GM19238 (cell line): ENCODE measurements around the gene SRGAP2C.
"Not testable (repeated sequence)": the region's sequence is repeated elsewhere in the genome, so short reads cannot be mapped to it uniquely, and the experiment has no call there.

Experiments
- DNase-seq: peaks from one replicate; pipeline ENCODE4 v3.0.0; 2011; ENCODE audit warnings: low spot score; ENCODE audit not compliant: insufficient read length

Gene SRGAP2C

DNA sequence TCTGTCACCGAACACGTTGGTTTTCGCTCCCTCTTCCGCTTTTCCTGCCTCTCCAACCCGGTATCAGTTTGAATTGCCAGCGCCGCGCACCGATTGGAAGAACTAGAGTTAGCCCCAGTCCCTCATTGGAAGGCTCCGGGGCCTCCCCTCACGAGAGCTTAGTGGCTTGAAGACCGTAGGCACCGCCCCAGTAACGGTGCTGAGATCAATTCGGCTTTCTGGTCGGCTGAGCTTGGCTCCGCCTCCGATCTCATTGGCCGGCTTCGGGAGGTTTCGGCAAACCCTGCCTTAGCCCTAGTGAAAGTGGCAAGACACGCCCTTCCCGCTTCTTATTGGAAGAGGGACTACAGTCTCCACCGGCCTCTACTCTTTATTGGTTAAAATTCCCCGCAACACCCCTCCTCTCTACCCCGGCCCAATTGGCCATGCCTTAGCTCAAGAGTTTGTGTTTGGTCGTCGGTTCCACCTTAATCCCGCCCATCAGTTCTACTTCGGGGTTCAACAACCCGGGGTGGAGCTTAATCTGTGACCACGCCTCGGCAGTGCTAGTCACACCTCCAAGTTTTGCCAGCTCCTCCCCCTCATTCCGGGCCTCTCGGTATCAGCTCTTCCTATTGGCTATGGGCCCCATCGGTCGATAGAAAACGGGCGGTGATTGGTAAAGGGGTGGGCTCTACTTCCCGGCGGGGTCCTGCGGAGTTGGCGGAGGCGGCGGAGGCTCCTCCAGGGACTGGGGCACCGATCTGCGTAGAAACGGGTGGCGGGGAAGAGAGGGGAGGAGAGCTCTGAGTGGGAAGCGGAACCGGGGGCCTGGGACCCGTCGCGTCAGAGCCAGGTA lies at the start of gene SRGAP2C, which contains the start of gene FAM72B:
SRGAP2C (plus strand) TSS at position 686 of the 838 bp plus-strand sequence. CDS start 2,472 bp downstream, outside the sequence.
FAM72B (minus strand) TSS at position 51 of the 838 bp plus-strand sequence. CDS start 851 bp downstream, outside the sequence.
- DNase-seq, result peak; percentile 34

DNA sequence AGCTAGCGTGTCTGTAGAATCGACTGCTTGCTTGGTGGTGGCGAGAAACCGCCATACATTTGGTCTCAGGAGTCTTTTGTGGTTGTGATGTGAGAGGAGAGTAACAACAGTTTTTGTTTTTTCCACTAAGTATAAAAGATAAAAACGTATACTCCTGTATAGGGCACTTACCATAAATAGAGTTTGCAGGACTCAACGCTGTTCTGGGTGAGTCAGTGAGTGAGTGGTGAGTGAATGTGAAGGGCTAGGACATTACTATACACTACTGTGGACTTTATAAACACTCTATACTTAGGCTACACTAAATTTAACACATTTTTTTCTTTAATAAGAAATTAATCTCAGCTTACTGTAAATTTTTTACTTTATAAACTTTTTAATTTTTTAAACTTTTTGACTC lies 44.4 kb upstream of the SRGAP2C start:
- not testable (repeated sequence) for DNase-seq

DNA sequence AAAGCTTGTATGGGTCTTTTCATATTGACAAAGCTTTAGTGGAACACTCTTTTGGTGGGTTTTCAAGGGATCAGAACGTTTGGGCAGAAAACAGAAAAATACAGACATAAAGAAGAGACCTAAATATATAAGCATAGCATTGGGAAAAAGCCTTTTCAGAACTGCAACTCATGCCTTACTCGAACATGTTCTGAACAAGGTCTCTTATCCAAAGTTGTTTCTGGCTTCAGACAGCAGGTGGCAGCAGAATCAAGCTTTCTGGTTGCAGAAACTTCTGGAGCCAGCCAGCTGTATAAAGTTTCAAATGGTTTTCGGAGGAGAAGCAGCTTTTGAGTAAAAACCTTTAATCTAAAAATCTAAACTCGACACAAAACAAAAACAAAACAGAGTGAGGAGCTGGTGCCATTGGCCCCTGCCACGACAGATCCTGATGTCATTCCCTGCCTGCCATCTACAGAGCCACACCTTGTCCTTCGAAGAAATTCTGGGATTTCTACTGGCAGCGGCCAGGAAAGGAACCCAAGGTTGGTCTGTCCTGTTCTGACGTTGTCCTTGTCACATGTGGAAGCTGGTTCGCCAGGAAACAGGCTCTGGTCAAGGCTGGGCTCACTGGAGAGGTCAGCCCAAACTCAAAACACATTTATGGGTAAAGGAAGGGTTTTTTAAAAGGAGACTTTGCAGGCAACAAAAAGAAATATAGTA lies 36.1 kb upstream of the SRGAP2C start:
- not testable (repeated sequence) for DNase-seq

DNA sequence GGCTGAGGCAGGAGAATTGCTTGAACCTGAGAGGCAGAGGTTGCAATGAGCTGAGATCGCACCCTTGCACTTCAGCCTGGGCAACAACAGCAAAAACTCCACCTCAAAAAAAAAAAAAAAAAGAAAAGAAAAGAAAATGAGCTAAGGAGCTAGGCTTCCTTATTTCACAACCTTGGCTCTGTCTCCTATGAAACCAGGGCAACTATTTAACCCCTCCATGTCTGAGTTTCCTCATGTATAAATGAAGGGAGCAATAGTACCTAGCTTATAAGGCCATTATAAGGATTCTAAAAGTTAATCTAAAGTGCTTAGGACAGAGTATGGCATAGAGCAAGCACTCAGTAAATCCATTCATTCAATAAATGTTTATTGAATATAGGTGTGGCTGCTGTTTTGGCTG lies 33.5 kb upstream of the SRGAP2C start:
- not testable (repeated sequence) for DNase-seq

DNA sequence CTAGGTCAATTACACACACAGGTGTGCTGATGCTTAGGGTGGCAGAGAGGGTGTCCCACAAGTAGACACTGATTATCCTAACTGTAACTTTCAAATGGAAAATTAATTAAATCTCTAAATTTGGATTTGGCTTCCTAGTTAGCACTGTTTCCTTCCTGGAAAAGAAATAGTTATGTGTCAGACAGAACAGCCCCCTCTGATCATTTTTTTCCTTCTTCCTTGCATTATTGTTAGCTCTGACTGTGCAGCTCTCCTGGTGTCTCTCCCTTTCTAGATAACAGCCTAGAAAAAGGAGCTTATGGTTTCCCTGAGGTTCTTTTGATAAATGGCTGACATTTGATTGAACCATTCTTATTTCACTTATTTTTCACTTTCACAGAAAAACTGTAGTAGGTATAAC lies 32.0 kb upstream of the SRGAP2C start:
- not testable (repeated sequence) for DNase-seq

DNA sequence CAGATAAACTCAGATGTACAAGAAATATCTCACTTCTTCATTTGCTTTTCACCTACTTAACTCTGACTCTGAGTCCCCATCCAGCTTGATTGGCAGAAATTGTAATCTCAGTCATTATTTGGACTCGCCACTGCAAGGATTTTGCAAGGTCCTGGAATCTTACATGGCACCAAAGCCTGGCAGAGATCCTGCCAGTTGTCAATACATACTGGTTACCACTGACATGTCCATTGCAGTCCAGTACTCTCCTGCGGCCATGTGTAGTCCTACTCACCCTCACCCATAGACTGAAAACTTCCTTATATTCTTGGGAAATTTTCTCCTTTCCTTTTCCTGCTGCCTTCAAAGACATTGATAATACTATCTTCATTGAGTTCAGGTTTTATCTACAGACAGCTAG lies 30.0 kb upstream of the SRGAP2C start:
- DNase-seq, result not testable (repeated sequence)

DNA sequence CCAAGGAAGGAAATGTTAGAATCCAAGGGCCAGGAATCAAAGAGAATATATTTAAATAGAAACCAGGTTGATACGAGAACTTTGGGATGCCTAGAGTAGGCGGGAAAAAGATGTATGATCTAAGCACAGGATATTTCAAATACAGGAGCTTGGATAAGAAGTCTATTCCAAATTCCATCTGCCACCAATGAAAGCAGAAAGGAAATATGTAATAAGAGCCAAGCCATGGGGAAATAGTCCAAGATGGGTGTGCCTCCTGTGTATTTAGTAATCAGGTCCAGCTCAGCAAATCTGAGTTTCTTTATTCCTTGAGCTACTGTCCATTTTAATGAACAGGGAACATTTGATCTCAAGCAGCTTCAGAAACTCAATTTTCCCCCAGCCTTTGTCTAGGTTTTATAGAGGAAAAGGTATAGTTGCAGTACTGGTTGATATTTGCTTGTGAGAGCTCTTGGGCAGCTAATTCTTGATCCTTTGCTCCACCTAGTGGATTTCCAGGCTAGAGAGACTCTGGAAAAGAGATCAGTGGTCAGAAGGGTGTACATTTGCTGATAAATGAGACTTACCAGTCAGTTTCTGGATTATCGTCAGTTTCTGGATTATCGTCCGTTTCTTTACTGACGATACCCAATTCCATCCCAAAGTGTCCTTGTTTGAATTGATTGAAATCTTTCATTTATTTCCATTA lies 29.0 kb upstream of the SRGAP2C start:
- not testable (repeated sequence) for DNase-seq

DNA sequence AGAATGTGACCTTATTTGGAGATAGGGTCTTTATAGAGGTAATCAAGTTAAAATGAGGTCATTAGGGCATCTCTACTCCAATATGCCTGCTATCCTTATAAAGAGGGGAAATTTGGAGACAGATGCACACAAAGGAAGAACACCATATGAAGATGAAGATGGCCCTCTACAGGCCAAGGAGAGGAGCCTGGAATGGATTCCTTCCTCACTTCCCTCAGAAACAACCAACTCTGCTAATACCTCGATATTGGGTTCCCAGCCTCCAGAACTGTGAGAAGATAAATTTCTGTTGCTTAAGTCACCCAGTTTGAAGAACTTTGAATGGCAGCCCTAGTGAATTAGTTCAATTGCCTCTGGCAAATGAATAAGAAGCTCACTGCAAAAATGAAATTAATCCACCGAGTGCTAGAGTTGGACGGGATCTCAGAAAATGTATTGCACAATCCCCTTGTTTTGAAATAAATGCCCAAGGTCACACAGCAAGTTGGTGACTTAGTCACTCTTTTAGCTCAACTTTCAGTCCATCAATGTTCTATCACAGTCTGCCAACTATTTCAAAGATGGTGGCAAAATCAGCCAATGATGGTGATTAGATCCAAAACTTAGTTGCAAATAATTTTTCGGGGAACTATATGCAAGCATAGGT lies 27.7 kb upstream of the SRGAP2C start:
- not testable (repeated sequence) for DNase-seq

DNA sequence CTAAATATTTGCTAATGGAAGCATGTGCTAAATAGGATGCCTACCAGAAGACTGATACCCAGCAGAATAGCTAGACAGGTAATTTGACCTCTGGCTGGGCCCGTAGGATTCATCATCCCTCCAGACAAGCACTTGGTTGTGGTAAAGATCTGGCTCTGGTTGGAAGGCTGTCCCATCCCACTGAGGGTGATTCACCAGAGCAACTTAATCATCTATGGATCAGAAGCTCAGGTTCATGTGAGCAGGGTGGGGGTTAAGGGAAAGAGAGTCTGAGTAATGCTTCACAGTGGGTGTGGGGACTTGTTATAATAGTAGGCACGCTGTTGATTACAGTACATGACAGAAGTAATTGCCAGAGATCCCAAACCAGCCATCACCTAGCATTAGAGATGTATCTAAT lies 27.2 kb upstream of the SRGAP2C start:
- not testable (repeated sequence) for DNase-seq

DNA sequence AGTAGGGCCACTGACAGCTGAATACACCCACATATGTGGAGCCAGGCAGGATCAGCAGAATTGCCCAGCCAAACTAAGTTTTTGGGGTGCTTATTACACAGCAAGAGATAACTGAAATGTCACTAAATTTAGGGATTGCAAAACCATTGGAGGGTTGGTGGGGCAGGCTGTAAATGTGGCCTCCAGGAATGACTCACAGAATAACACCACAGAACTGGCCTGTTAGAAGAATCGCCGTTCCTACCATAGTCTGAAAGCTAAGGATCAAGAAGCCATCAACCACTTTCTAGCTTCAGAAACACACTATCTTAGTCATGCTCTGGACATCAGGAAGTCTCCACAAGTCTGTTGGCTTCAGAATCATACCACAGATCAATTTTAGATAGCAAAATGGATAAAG lies 24.7 kb upstream of the SRGAP2C start:
- not testable (repeated sequence) for DNase-seq

DNA sequence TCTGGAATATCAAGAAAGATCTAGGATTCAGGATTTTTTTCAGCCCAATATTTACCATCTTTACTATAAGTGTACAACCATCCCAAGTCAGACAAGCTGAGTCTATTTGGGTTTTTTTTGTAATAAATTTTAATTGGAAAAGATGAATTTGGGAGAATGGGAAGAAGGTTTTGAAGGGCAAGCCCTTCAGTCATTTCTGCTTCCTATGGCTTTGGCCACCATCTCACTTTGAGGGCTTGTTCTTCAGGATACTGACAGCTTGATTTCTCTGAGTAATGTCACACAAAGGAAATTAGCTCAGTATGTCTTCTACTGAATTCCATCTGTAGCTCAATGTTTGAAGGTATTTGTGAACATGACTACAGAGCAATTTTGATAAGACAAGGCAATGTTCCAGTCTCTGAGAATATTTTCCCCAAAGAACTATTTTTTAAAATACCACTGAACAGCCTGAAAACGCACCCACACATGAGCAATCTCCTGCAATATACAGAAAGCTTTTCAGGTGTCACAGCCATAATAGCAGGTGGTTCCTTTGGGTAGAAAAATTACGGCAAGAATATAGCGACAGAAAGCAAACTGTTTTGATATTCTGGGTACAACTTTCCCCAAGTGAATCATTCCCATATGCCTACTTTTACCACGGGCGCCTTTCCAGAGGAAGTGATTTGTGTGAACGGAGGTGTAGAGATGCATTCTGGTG lies 23.4 kb upstream of the SRGAP2C start:
- DNase-seq, result not testable (repeated sequence)

DNA sequence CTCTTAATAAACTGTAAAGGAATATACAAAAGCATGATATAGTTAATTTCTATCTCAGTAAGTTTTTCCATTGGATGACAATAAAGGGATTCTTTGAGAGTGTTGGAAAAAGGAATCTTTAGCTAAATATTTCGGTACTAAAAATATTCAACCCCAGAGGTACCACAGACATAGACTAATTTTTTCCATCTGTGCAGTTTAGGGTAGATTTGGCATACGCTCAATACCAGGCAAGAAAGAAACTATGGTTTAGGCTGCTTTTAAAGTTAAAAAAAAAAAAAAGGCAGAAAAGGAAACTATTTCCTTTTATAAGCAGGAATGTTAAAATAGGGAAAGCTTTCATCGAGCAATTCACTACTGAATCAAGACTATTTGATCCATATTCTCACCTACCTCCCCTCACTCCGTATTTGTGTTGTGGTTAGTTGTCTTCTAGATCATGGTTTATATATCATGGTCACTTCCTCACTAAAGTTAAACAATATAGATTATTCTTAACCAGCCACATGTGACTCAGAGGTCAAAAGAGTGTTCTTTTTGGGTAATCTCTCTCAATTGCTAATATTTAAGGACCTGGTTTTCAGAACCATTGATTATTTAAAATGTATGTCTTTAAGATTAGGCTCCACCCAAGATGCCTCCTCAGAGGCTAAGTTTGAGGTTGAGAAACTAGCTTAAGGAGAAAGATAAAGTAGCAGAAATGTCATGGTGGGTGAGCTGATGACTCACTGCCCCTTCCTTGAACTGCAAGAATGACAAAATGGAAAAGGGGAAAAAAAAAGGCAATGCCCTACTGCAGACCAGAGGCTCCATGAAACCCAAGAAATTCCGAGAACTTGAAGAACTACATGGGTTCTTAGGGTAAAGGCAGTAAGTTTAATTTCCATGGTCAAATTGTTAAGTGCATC lies 20.7 kb upstream of the SRGAP2C start:
- not testable (repeated sequence) for DNase-seq

DNA sequence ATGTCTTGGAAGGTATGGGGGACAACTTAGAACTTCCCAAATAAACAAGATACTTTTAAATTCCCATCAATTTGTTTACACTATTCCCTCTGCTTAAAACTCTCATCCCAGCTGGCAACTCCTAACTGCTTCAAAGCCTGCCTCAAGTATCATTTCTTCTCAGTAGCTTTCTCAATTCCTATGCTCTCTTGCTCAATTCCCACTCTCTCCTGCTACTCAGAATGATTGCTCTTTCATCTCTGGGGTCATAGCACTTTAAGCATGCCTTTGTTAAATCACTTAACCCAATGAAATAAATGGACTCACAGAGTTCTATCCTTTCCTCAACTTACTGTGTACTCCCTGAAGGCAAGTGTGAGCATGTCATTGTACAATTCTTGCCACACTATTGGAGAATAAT lies 19.5 kb upstream of the SRGAP2C start:
- DNase-seq, result not testable (repeated sequence)

DNA sequence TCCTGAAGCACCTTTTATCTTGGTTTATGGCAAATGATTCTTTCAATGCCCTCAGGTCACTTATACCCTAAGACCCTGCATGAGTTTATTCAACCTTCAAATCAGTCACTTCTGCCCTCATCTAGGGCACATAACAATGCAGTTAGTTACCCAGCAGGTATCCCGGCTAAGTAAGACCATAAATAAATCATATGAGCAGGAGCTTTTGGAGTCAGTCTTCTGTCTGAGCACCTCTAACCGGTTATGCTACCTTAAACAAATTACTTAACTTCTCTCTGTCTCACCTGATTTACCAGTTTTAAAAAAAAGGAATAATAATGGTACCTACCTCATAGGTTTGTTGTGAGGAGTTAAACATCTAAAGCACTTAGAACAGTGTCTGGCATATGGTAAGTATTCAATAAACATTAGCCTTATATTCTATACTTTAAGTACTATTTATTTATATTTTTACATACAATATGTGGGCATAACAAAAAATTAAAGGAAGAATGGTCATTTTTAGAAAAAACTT lies 17.5 kb upstream of the SRGAP2C start:
- not testable (repeated sequence) for DNase-seq

DNA sequence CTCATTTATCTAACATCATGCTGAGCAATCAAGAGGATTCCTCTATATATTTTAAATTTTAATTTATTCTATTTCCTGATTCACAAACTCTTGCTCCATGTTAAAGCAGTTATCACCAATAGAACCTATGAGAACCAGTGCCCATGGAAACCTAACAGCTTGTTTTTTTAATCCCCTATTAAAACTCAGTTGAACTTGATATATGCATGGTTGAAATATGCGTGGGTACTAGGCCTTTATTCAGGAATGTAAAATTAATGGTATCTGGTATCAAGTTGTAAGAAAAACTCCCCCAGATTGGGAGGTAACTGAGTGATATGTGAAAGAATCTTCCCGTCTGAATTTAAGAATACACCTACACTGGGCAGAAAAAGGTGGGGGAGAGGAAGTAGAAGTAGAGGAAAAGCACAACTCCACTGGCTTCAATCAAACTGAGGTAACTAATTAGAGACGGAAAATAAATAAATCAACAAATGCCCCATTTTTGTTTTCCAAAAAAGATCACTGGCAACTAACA lies 16.6 kb upstream of the SRGAP2C start:
- DNase-seq, result not testable (repeated sequence)

DNA sequence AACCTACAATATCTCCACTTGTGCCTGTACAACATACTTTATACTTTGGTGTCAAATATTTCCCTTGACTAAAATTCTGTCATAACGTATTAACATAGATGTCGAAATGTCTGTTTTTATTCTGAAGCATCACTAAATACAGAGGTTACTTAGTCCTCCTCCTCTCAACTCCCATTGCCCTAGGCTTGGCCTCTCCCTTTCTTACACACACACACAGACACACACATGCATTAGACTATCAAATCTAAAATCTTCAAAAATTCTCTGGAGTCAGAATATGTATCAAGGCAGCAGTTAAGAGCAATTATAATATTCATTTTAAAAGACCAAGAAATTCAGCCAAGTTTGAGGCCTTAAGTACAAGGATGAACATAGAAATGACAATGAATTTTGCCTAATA lies 8.1 kb upstream of the SRGAP2C start:
- not testable (repeated sequence) for DNase-seq

DNA sequence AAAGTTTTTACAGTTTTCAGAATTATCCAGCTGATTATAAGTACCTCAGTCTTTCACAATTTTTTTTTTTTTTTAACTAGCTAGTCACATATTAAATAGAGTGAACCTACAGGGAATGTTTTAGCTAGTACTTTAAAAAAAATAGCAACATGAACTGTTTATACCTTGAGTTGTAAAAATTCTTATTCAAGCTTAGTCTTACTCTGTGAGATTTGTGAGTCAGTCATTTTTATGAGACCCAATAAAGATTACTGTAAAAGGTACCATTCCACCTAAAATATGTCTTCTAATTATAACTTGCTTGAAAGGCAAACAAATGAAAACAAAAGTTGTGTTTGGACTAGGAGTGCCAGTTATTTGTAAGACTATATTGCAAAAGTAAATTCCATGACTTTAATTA lies 6.6 kb upstream of the SRGAP2C start:
- not testable (repeated sequence) for DNase-seq

DNA sequence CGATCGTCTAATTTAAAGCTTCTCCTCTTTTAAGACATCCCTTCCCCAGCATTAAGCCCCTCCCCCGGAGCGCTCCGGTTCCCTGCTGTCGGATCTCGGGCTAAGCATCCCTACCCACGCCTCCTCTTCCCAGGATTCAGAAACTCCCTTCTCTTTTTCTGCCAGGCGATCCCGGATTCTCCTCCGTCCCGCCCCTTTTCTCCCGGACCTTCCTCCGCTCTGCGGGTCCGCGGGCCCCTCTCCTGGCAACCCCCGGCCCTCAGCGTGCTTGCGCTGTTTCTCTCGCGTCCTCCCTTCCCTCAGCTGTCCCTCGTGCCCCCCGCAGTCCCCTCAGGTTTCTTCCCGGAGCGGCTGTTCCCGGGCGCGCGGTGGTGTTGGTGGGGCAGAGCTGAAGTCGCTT lies 908 bp upstream of the SRGAP2C start:
- DNase-seq, result not testable (repeated sequence)

DNA sequence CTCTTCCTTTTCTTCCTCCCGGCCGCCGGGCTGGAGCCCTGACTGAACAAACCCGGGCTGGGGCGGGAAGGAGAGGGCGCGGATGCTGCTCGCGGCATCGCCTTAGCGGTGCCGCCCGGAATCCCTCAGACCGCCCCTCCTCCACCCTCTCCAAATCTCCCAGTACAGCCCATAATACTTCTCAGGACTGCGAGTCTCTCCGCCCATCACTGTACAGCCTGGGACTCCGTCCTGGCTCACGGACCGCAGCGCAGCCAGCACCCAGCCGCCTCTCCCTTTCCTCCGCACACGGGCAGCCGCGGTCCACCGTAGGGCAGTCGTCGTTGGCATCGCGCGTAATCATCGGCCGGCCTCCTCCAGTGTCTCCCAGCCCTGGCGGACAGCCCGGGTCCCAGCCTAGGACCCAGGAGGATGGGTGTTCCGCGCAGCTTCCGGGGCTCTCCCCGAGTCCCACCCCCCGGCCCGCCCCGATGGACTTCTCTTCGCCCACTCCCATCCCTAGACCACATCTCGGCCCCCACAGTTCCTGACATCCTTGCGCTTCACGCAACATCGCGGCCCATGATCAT lies 449 bp downstream of the SRGAP2C start:
- DNase-seq, result not testable (repeated sequence)
